Activated T-cell treated with anti-CD3 and anti-CD28 coated beads for 1 hour (primary cell): Measurements from ENCODE around the gene CYP11A1.
A peak's percentile ranks its signal among the peaks of the same experiment; 100 is the strongest.

Experiments
- DNase-seq: peaks from one replicate; pipeline ENCODE4 v3.0.0-alpha.2; 2020; ENCODE audit warnings: low read depth

Gene CYP11A1

DNA sequence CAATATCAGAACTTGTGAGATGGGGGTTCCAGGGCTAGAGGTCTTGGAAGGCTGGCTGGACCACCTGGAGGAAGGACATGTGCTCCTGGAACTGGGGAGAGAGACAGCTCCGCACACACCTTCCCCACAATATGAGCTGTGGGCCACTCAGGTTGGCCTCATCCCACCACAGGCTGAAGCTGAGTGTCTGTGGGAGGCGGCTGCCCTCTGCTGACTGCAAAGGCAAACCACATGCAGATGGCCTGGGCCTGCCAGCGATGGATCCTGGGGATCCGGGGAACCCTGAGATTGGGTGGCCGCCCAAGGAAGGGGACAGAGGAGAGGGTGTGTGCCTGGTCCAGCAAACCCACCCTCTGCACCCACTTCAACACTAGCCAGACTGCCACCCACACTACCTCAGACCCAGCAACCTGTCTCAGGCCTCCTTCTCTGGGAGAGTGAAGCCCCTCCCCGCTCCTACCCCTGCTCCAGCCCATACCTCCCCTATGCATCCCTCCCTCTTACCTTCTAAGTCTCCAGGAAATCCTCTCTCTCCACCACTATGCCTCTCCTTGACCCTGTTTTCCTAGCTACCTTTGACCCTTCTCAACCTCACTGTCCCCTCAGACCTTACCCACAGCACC is 44.8 kb downstream of the CYP11A1 start:
- DNase-seq = peak; percentile 30

DNA sequence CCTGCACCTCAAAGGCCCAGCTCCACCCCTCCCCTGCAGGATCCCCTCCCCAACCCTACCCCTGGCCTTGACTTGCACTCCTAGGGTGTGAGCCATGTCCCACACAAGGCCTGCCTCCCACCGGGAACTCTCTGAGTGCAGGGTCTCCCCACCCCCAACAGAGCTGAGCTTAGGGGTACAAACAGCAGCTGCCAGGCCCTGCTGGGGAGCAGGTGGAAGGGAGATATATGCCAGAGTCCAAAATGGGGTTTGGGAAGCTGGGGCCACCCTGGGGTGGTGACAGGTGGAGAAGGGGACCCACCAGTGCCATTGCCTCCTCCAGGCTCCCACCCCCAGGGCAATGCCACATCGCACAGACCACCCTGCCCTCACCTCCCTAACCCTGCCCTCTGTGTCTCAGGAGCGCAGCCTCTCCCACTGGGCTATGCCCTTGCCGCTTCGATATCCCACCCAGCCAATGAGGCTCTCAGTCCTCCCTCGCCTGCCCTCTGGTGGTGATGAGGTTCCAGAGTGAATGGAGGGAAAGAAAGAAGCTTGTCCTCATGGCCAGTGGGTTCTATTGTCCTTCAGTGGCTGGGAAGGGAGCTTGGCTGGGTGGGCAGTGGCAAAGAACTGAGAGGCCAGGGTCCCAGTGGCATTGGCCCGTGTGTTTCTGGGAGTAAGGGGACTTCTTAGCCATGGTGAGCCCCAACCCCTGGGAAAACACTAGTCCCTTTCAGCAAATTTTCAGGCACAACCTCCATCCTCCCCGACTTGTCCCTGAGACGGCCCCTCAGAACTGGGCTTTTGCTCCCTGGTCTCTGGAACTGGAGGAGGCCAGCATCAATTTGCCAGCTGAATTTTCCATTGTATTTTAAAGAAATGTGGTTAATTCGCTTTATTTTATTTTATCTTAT is 46.8 kb downstream of the CYP11A1 start:
- DNase-seq = no peak

DNA sequence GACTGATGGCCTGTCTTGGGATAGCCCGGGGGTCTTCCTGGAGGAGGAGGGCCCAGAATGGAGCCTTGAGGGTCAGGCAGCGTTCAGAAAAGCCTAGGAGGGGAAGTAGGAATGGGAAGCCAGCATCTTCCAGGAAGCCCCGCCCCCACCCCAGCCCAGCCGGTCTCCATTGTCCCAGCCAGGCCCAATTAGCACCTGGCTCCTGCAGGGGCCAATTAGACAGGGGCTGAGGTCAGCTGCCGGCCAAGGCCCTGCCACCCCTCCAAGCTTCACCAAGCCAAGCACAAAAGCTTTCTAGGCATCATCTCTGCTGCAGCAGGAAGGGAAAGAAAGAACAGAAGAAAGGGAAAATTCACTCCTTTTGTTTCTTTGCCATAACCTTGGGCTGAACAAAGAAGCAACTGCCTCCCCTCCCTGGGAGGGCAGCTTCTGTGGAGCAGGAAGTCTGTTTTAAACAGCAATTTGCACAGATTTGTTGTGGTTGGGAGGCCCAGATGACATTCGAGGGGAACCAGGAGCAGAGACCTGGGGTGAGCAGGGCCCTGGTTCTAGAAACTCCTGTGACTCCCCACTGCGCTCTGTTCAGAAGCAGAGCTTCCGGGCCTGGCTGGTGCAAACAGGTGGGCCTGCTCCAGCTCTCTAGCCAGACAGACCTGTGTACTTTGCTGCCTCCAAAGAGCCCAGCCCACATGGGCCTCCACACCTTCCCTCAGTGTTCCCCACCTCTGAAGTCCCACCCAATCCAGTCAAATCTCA is 47.7 kb downstream of the CYP11A1 start:
- no peak for DNase-seq

DNA sequence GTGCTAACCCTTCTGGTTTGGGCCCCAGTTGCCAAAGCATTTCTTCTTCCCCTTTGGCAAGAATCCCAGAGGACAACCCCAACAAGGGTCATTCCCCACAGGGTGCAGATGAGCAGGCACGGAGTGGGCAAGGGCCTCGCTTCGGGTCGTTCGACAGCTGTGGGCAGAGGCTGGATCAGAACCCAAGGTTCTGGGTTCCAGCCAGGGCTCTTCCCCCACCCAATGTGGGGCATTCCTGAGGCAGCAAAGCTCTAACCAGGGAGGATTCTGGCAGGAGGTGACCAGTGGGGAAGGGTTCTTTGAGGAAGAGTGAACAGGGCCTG is 48.3 kb downstream of the CYP11A1 start:
- DNase-seq = no peak

DNA sequence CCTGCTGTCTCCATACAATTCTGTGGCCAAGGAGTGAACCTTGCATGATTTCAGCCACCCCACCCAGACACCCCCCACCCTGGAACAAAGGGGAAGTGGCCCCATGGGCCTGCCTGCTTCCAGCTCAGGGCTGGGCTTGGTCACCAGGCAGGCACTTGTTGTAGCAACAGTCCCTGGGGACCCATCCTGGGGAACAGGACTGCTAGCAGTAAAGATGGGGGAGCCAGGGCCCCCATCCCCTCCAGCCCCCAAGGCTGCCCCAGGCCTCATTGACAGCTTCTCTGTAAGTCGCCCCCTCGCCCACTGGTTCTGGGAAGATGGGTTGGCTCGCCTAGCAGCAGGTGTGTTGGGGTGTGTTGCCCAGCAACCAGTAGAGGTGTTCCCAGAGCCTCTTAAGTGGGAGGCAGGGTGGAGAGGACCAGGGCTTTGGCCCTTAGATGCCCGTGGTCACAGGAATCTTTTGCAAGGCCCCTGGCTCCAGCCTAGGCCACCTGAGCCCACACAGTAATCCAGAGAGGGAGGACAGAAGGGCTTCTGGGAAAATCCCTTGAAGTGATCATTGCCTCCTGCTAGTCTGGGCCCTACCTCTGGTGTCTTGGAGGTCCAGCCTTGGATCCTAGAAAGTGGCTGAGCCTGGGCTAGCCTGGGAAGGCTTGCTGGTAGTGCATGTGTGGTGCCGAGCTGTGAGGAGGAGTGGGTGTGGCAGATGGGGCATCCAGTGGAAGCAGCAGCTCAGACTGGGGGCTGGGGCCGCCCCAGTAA is 48.9 kb downstream of the CYP11A1 start:
- no peak for DNase-seq

DNA sequence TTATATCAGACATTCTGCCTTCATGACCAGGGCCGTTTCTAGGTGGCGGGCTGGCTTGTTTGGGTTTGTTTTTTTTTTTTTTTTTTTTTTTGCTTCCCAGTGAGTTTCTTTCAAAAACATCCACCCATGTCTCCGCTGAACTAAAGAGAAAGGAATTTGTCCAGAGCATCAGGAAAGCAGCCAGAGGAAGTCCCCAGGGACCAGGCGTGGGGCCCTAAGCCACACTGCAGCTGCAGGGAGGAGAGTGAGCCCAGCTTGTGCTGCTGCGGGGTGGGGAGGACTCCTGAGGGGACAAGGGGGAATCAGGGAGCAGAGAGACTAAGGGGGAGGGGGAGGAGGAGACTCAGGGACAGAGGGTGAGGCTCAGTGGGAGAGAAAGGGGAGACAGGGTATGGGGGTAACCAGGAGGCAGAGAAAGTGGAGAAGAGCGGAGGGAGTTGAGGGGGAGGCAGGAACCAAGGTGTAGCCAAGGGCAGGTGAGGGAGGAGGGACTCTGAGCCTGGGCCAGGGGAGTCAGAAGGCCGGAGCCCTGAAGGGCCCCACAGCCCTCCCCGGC is 49.5 kb downstream of the CYP11A1 start:
- no peak for DNase-seq

DNA sequence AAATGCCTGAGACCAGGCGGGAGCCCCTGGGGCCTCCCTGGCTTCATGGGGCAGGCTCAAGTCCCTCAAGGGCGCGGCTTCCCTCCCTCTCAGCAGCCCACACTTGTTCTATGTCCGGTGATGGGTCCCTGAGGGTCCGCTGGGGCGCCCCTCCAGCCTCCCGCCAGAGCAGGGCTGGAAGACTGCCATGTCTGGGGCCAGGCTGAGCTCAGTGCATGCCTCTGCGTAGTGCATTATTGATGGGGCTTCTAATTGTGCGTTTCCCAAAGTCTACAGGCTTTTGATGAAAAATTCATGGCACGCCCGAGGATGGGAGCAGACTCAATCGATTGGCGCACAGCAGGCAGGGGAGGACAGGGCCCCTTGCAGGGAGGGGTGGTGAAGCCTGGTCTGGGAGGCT is 51.3 kb downstream of the CYP11A1 start:
- no peak for DNase-seq

DNA sequence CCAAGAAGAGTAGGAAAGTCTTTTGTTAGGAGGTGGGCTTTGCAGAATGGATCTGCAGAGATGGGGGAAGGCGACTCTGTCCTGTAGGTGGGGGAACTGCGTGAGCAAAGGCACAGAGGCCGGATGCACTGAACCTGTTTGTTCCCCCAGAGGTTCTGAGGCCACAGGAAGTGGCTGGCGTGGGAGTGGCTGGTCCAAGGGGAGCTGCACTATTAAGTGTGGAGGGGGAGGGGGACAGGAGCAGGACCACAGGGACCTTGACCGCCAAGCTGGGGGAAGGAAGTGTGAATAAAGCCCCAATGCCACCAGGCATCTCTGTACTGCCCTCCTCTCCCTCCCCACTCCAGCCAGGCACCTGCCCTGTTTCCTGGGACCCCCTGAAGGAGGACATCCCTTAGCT is 51.8 kb downstream of the CYP11A1 start:
- no peak for DNase-seq

DNA sequence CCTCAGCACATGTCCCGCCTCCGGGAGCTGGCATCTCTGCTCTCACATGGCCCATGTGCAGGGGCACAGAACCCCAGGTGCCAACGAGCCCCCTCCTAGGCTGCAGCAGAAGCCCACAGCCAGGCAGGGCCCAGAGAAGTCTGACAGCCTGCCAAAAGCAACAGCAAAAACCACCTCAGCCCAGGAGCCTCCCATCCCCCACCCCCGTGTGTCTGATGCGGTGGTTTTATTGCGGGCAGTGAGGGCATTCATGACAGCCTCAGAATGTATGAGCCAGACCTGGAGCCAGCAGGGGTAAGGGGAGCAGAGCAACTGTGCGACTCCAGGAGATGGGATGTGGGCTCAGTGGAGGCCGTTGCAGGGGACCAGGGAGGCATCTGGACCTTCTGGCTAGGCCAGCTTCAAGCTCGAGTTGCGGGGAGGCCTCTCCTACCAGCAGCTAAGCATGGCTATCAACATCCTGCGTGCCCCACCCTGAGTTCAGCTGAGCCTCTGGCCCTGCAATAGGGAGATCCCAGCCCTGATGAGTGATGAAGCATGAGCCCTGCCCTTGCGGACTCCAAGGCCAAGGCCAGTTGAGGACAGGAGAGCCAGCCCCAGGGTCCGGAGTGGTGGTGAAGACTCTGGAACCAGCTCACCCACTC is 52.5 kb downstream of the CYP11A1 start:
- DNase-seq = no peak

DNA sequence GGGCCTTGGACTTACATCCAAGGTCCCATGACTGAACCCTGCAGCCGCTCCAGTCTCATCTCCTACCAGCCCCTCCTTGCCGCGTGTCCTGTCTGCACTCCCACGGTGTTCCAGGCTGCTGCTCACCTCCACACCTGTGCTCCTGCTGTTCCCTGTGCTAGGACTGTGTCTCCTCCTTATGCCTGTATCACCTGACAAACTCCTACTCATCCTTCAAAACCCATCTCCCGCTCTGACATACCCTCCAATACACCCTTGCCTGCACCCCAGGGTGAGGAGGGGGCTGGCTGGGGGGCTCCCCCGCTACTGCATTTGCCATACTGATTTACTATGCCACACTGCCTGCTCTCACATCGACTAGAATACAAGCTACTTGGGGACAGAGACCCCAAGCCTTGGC is 53.6 kb downstream of the CYP11A1 start:
- no peak for DNase-seq

DNA sequence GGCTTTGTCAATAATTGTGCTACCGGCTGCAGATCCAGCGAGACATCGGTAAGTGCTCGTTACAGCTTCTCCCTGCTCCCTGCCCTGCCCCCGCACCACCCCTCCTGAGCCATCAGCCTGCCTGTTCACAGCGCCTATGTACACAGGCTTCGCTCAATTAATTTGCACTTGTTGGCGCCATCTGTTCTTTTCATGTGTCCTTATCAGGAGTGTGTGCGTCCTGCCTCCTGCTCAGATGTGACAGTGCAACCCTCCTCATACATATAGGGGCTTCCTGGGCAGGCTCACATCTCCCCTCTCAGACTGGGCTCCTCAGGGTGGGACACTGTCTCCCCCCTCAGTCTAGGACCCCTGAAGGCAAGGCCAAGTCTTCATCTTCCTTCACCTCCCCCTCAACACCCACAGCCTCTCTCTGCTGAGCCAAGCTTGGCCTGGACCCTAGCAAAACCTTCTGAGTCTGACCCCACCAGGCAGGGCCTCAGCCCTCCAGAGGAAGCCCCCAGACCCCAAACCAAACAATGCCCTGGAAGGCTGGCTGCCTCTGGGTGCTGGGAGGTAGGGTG is 54.9 kb downstream of the CYP11A1 start:
- no peak for DNase-seq

DNA sequence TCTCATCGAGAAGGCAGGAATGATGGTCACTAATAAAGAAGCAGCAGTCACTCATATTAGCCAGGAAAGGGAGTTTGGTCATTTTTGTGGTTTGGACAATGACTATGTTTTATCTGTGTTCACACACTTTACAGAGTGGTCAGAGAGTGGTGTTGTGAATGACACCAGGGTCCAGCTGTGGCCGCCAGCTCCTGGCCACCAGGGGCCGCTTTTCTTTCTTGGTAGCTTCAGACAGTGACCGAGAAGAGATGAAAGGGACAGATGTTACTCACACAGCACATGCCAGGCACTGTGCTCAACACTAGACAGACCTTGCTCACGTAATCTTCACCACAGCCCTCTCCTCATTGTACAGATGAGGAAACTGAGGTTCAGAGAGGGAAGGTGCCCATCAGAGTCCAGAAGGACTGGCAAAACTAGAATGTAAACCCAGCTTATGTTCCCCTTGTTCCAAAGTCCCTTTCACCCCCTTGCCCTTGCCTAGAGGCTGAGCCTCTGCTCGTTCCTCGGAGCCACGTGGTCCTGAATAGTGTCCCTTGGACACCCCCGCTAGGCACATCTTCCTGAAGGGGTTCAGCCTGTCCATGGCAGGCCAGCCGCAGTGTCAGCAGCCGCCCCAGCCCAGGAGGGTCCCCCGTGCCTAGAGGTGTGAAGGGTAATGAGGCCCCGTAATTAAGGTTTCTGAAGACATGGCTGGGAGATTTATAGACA is 55.6 kb downstream of the CYP11A1 start:
- DNase-seq = no peak

DNA sequence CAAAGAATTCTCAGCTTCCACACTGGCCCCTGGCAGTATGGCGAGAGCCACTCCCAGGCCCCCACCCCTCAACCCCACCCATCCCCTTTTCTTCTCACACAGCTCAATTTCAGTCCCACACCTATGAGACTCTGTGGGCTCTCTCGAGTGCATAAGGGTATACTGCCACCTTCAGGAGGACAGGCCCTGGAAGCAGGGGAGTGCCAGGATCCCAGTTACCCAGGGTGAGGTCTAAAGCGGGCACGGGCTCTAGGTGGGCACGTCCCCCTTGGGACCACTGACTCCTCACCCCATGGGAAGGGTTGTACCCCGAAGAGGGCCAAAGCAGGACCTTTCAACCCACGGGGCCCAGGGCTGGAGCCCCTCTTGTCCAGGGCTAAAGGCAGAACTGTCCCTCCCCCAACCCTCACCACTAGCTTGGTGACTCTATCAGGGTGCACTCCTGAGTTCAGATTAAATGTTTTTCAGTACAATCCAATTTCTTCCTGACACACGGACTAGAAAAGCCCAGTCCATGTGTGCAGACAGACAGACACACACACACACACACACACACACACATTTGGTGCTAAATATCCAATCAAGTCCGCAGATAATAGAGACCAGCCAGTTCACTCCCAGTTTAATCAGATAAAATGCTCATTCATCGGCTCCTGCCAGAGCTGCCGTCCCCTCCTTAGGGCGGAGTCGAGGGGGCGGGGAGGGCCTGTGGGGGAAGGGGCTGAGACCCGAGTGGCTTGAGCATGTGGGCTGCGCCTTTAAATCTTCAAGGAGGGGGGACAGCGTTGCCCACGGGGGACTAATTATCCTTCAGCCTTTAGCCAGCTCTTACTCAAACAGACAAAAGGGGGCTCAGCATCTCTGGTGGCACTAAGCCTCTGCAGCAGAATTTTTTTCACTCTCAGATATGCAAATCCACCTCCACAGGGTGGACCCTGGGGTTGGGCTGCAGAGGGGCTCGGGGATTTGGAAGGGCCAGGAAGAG is 59.3 kb downstream of the CYP11A1 start:
- no peak for DNase-seq

DNA sequence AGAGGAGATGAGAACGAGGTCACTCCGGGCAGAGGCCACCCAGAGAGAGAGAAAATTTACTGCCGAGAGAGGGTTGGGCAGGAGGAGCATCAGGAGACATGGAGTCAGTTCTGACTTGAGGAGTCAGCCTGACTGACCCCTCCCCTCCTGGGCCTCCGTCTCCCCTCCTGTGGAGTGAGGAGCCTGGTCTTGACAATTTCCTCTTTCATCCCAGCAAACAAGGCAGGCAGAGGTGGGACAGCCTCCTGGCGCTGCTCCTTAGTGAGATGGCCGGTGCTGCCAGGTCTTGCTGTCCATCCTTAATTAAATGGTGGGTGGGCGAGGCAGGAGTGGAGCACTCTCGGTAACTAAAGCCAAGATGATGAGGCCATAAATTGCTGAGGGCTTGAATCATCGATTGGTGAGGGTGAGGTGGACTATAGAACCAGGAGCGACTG is 60.6 kb downstream of the CYP11A1 start:
- DNase-seq = no peak

DNA sequence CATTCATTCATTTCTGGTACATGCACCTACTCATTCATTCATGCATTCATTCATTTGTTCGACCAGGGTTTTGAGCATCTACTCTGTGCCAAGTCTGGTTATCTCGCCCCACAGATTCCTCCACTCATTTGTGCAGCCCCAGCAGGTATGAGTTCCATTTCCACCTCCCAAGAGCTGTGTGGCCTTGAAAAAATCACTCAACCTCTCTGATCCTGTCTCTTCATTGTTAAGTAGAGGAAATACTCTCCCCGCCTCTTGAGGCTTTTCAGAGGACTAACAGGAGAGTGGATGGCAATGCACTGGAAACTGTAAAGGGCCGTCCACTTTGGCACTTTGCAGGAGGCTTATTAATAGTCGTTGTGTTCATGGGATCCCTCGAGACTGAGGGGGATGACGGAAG is 61.8 kb downstream of the CYP11A1 start:
- DNase-seq = no peak

DNA sequence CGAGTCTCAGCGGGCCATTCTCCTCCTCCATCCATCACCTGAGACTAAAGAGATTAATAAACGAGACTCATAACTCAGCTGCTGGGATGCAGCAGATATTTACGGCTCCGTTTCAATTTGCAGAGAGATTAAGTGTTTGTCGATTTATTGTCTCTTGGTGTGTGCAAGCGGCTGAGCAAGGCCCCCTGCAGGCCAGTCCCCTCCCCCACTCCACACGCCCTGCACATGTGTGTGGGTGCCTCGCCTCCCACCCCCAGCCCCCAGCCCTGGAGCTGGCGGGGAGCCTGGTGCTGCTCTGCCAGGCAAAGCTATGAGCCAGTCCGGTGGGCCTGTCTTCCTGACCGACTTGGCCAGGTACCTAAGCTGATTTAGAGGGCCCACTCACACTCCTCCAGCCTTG is 63.0 kb downstream of the CYP11A1 start:
- DNase-seq = no peak

DNA sequence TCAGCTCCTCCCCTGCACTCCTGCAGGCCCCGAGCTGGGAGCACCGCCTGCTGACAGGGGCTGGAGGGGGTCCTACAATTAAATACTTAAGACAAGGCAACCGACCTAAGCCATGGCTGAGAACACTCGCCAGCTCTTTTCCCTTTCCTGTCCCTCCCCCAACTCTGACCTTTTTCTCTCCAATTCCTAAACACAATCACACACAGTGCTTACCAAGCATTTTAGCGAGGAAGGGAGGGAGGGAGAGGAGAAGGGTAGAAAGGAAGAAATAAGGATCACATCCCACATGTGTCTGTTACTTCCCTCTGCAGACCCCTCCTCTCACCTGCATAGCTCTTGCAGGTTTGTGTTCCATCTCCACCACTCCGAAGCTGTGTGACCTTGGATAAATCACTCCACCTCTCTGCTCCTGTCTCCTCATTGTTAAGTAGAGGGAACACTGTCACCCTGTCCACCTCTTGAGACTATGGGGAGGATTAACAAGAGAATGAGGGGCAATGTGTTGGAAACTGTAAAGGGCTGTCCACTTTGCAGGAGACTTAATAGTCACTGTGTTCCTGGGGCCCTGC is 63.6 kb downstream of the CYP11A1 start:
- no peak for DNase-seq

DNA sequence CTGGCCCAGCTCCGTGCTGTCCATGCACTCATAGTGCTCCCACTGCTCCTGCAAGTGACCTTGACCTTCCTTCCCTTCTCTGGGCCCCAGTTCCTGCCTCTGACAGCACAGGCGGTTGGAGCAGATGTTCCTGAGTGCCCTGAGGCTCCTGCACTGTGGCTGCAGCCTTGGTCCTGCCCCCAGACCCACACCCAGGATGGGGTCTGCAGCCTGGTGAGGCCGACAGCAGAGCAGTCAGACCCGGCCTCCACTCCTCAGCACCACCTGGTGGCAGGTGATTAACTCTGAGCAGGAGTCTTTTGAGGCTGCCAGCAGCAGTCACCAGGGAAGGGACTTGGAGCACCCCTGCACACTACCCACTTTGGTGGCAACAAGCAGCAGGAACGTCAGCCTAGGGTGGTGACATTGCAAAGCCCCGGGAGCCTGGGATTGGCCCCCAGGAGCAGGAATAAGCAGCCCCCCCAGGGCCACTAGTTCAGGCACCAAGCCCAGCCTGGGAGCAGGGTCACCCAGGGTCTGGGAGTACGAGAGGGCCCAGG is 64.6 kb downstream of the CYP11A1 start:
- no peak for DNase-seq
